ENCODE measurements around the gene TRIM59. TPM values are rescaled to one million over a fixed set of nuclear protein-coding genes. Genes with fewer than 3 reads are reported as not detected.

TRIM59 gene
- total RNA-seq, 6 experiments from 2014 or later = 30.9 to 50.2 (median 40.7) TPM

- H3K36me3 Mint-ChIP-seq (ENCODE audit: low read depth) = peaks cover 32% of the 10 kb centered on the region
Observed at GRCh38 chr3:160427832-160428424, 21.7 kb downstream of the TRIM59 start.

GRCh38 chr3:160417311-160417710, 32.3 kb downstream of the TRIM59 start:
- no peak overlapping the region for H3K4me3 Mint-ChIP-seq
- TF ChIP-seq CTCF (IDR thresholded peaks at IDR 0.05) = no peak
- no peaks in the 10 kb centered on the region for H3K9me3 Mint-ChIP-seq
- peaks cover 42% of the 10 kb centered on the region for H3K36me3 Mint-ChIP-seq (ENCODE audit: low read depth)
- DNase-seq = no peak
- H3K27ac Mint-ChIP-seq = peak overlapping the region; percentile 9; the same call in 1 of the 2 replicates
- peaks cover 30% of the 10 kb centered on the region for H3K4me1 Mint-ChIP-seq (ENCODE audit: low read depth)
- no peaks in the 10 kb centered on the region; the same call in 1 of the 2 replicates for H3K27me3 Mint-ChIP-seq (ENCODE audit: insufficient read depth)

More at GRCh38 chr3:160427832-160428424, 21.7 kb downstream of the TRIM59 start:
- no peak for DNase-seq
- Mint-ChIP-seq H3K27ac (no peak overlapping the region), H3K4me3 (no peak overlapping the region), H3K9me3 (no peaks in the 10 kb centered on the region), H3K4me1 (ENCODE audit: low read depth) (peaks cover 12% of the 10 kb centered on the region; the same call in 1 of the 2 replicates), H3K27me3 (ENCODE audit: insufficient read depth) (0 out of 2 replicates have a peak, but pooled peaks cover 2% of the 10 kb centered on the region)
- TF ChIP-seq CTCF (IDR thresholded peaks at IDR 0.05) = no peak

- peaks cover 33% of the 10 kb centered on the region for H3K36me3 Mint-ChIP-seq (ENCODE audit: low read depth)
Observed at GRCh38 chr3:160413613-160414248, 35.9 kb downstream of the TRIM59 start.

GRCh38 chr3:160412477-160412876, 37.1 kb downstream of the TRIM59 start:
- Mint-ChIP-seq H3K27ac (0 out of 2 replicates have a peak overlapping the region, but pooled peaks have one; percentile 50), H3K36me3 (ENCODE audit: low read depth) (peaks cover 33% of the 10 kb centered on the region)

More at GRCh38 chr3:160413613-160414248, 35.9 kb downstream of the TRIM59 start:
- Mint-ChIP-seq H3K9me3 (no peaks in the 10 kb centered on the region), H3K27me3 (ENCODE audit: insufficient read depth) (no peaks in the 10 kb centered on the region; the same call in 1 of the 2 replicates), H3K4me3 (no peak overlapping the region), H3K4me1 (ENCODE audit: low read depth) (peaks cover 35% of the 10 kb centered on the region), H3K27ac (peak overlapping the region; percentile 29; the same call in 1 of the 2 replicates)
- peak; percentile 71 for DNase-seq
- TF ChIP-seq CTCF (IDR thresholded peaks at IDR 0.05) = peak; percentile 96

More at GRCh38 chr3:160412477-160412876, 37.1 kb downstream of the TRIM59 start:
- Mint-ChIP-seq H3K27me3 (ENCODE audit: insufficient read depth) (no peaks in the 10 kb centered on the region), H3K4me3 (no peak overlapping the region), H3K9me3 (no peaks in the 10 kb centered on the region), H3K4me1 (ENCODE audit: low read depth) (peaks cover 38% of the 10 kb centered on the region)
- TF ChIP-seq CTCF (IDR thresholded peaks at IDR 0.05) = no peak
- no peak for DNase-seq
